Renal pelvis (tissue), 4 donors: ENCODE measurements around the gene CDC25C. TPM values are rescaled to one million over a fixed set of nuclear protein-coding genes. Genes with fewer than 3 reads are reported as not detected.
"Not testable (repeated sequence)": the region's sequence is repeated elsewhere in the genome, so short reads cannot be mapped to it uniquely, and the experiment has no call there.

Source experiments
- DNase-seq: peaks from one replicate; pipeline ENCODE4 v3.0.0-alpha.2; 2013
- polyA plus RNA-seq, 3 donors: library from polyadenylated mRNA; unstranded; fragments of 120-200 nt; gene quantifications; one replicate each; pipeline ENCODE4 v1.2.1, GENCODE V29; 2013; ENCODE audit not compliant: insufficient read length in 3 of 3

Gene CDC25C
- polyA plus RNA-seq, 3 donors: 7.5 to 9.0 (median 8.9) TPM

- peak; percentile 52 for DNase-seq
Measured at GRCh38 chr5:138282920-138283742, 48.5 kb downstream of the CDC25C start.

- no peak for DNase-seq
Measured at GRCh38 chr5:138280915-138281314, 50.7 kb downstream of the CDC25C start.

GRCh38 chr5:138276402-138277054 lies 55.1 kb downstream of the CDC25C start:
- no peak for DNase-seq

- no peak for DNase-seq
Measured at GRCh38 chr5:138275895-138276294, 55.7 kb downstream of the CDC25C start.

- peak; percentile 38 for DNase-seq
Measured at GRCh38 chr5:138275379-138275782, 56.2 kb downstream of the CDC25C start.

GRCh38 chr5:138274189-138274853 lies 57.3 kb downstream of the CDC25C start, which contains the start of gene GFRA3:
TSS of gene GFRA3 (minus strand) at chr5:138274621. CDS start at chr5:138274424, 197 bp downstream.
- DNase-seq: peak; percentile 48

- DNase-seq: no peak
Measured at GRCh38 chr5:138273834-138274188, 57.8 kb downstream of the CDC25C start.

- no peak for DNase-seq
Measured at GRCh38 chr5:138272681-138273080, 58.9 kb downstream of the CDC25C start.

- DNase-seq: no peak
Measured at GRCh38 chr5:138271281-138271680, 60.3 kb downstream of the CDC25C start.

- no peak for DNase-seq
Measured at GRCh38 chr5:138264183-138264582, 67.4 kb downstream of the CDC25C start.

GRCh38 chr5:138263581-138263980 lies 68.0 kb downstream of the CDC25C start:
- no peak for DNase-seq

- no peak for DNase-seq
Measured at GRCh38 chr5:138258704-138259292, 72.8 kb downstream of the CDC25C start.

GRCh38 chr5:138257583-138257982 lies 74.0 kb downstream of the CDC25C start:
- DNase-seq: no peak

GRCh38 chr5:138252944-138253343 lies 78.7 kb downstream of the CDC25C start:
- no peak for DNase-seq

GRCh38 chr5:138247800-138248199 lies 83.8 kb downstream of the CDC25C start:
- not testable (repeated sequence) for DNase-seq

GRCh38 chr5:138246822-138247221 lies 84.8 kb downstream of the CDC25C start:
- no peak for DNase-seq

- no peak for DNase-seq
Measured at GRCh38 chr5:138246334-138246733, 85.3 kb downstream of the CDC25C start.

- DNase-seq: no peak
Measured at GRCh38 chr5:138245717-138246116, 85.9 kb downstream of the CDC25C start.

- no peak for DNase-seq
Measured at GRCh38 chr5:138243794-138244193, 87.8 kb downstream of the CDC25C start.

- DNase-seq: peak; percentile 40
Measured at GRCh38 chr5:138241688-138242571, 89.7 kb downstream of the CDC25C start.

GRCh38 chr5:138240650-138241385 lies 90.8 kb downstream of the CDC25C start:
- no peak for DNase-seq
